Duodenal mucosa (tissue), 2 donors: ENCODE measurements around the gene PLPP2.

Experiments used
- H3K27ac ChIP-seq: one replicate; pipeline ENCODE4 v1.7.0; 2013; ENCODE audit warnings: low read depth, low read length
- H3K27me3 ChIP-seq, 2 donors: one replicate each; pipeline ENCODE4 v1.7.0; 2013; ENCODE audit warnings: low read length in 2 of 2, control low read depth in 1 of 2; ENCODE audit not compliant: insufficient read depth in 2 of 2, control insufficient read depth in 1 of 2
- H3K36me3 ChIP-seq, 2 donors: one replicate each; pipeline ENCODE4 v1.7.0; 2013; ENCODE audit warnings: low read length in 2 of 2, control low read depth in 1 of 2; ENCODE audit not compliant: insufficient read depth in 2 of 2, control insufficient read depth in 1 of 2
- H3K4me1 ChIP-seq, 2 donors: one replicate each; pipeline ENCODE4 v1.7.0; 2013; ENCODE audit warnings: low read length in 2 of 2, control low read depth in 1 of 2; ENCODE audit not compliant: insufficient read depth in 2 of 2, control insufficient read depth in 1 of 2
- H3K4me3 ChIP-seq, 2 donors: one replicate each; pipeline ENCODE4 v1.7.0; 2013; ENCODE audit warnings: low read length in 2 of 2, low read depth in 1 of 2
- H3K9ac ChIP-seq, 2 donors: one replicate each; pipeline ENCODE4 v1.7.0; 2013; ENCODE audit warnings: low read length in 2 of 2, low read depth in 1 of 2
- H3K9me3 ChIP-seq, 2 donors: one replicate each; pipeline ENCODE4 v1.7.0; 2013; ENCODE audit warnings: low read length in 2 of 2, control low read depth in 1 of 2; ENCODE audit not compliant: control insufficient read depth in 1 of 2

The PLPP2 gene

DNA sequence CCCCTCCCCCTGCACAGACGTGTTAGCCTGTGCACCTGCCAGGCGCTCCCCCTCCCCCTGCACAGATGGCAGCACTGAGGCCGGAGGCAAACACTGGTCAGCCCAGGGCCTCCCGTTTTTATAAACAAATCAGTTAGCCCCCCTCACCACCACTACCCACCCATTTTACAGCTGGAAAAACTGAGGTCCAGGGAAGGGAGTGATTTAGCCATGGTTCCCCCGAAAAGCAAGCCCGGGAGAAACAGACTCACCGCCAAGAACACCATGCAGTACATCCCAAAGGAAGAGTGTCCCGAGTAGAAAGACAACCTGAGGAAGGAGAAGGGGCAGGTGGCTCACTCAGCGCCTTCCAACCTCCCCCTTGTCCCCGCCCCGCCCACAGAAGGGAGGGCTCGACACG is 8.7 kb downstream of the PLPP2 start:
- Histone ChIP-seq H3K9me3 (no peaks in the 10 kb centered on the region), H3K9ac (no peak overlapping the region), H3K27ac (no peak overlapping the region), H3K36me3 (peaks cover 0 to 25% of the 10 kb centered on the region in 2 donors), H3K27me3 (peaks cover 0 to 3% of the 10 kb centered on the region in 2 donors), H3K4me3 (no peak overlapping the region), H3K4me1 (peaks cover 4 to 5% of the 10 kb centered on the region in 2 donors)

DNA sequence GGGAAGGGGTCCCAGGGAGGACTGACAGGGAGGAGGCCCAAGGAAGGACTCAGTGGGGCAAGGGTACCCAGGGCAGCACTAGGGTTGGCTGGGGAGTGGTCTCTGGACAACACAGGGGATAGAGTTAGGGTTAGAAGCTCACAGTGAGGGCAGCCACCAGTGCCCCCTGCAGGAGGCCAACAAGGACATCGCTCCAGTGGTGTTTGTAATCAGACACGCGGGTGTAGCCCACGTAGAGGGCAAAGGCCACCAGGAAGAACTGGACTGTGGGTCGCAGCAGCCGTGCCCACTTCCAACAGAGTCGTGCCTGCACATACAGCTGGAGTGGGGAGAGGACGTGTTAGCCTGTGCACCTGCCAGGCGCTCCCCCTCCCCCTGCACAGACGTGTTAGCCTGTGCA is 9.2 kb downstream of the PLPP2 start:
- Histone ChIP-seq H3K4me1 (peaks cover 4 to 5% of the 10 kb centered on the region in 2 donors), H3K36me3 (peaks cover 0 to 25% of the 10 kb centered on the region in 2 donors), H3K9me3 (no peaks in the 10 kb centered on the region), H3K9ac (no peak overlapping the region), H3K27ac (no peak overlapping the region), H3K4me3 (no peak overlapping the region), H3K27me3 (peaks cover 0 to 4% of the 10 kb centered on the region in 2 donors)

- Histone ChIP-seq H3K9me3 (no peaks in the 10 kb centered on the region), H3K4me3 (no peak overlapping the region), H3K9ac (no peak overlapping the region), H3K27ac (no peak overlapping the region), H3K27me3 (peaks cover 0 to 4% of the 10 kb centered on the region in 2 donors), H3K36me3 (peaks cover 0 to 25% of the 10 kb centered on the region in 2 donors), H3K4me1 (peaks cover 4 to 5% of the 10 kb centered on the region in 2 donors)
These were observed 9.9 kb downstream of the PLPP2 start for GRCh38 chr19:281156-281853.

DNA sequence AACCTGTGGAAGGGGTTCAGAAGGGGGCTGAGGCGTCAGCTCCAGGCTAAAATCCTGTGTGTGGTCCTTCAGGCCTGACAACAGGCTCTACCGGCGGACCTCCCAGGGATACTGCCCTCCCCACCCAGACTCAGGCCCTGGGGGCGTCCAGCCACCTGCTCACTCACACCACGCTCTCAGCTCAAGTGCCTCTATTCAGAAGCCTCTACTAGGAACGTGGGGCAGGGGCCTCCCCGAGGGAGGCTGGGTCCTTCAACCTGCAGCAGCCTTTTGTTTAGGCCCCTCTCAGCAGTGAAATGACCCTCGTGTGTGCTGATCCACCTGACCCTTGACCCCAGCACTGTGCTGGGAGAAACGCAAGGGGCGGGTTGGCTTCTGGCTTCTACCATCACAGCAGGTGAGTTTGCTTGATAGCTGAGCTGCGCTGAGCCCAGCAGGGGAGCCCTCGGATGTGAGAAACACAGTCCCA is 10.6 kb downstream of the PLPP2 start:
- Histone ChIP-seq H3K4me3 (no peak overlapping the region), H3K4me1 (peaks cover 4 to 5% of the 10 kb centered on the region in 2 donors), H3K9ac (no peak overlapping the region), H3K9me3 (no peaks in the 10 kb centered on the region), H3K36me3 (peaks cover 0 to 25% of the 10 kb centered on the region in 2 donors), H3K27ac (no peak overlapping the region), H3K27me3 (peaks cover 0 to 4% of the 10 kb centered on the region in 2 donors)

DNA sequence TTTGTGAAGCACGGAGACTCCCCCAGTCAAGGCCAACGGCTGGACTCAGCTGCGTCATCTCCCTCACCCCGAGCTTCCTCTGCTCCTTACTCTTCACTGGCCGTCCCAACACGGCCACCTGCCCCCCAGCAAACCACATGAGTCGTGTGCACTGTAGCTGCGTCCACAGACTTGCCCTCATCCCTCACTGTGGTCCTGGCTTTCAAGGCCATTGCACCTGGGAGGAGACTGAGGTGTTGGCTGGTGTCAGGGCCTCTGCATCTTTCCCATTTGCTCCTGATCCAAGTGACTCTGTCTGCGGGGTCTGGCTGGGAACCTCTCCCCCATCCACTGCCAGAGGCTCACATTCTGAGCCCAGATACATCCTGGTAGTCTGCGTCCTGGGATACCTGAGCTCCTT is 11.5 kb downstream of the PLPP2 start:
- no peak overlapping the region for H3K27ac ChIP-seq
- peaks cover 0 to 4% of the 10 kb centered on the region in 2 donors for H3K27me3 ChIP-seq
- H3K9me3 ChIP-seq, result no peaks in the 10 kb centered on the region
- peaks cover 0 to 25% of the 10 kb centered on the region in 2 donors for H3K36me3 ChIP-seq
- peaks cover 4 to 5% of the 10 kb centered on the region in 2 donors for H3K4me1 ChIP-seq
- H3K4me3 ChIP-seq, result no peak overlapping the region
- H3K9ac ChIP-seq, result no peak overlapping the region

GRCh38 chr19:279231-279630 is 12.0 kb downstream of the PLPP2 start:
- no peaks in the 10 kb centered on the region for H3K9me3 ChIP-seq
- H3K36me3 ChIP-seq, result peaks cover 0 to 25% of the 10 kb centered on the region in 2 donors
- peaks cover 4 to 5% of the 10 kb centered on the region in 2 donors for H3K4me1 ChIP-seq
- H3K4me3 ChIP-seq, result no peak overlapping the region
- H3K9ac ChIP-seq, result no peak overlapping the region
- H3K27ac ChIP-seq, result no peak overlapping the region
- H3K27me3 ChIP-seq, result peaks cover 0 to 4% of the 10 kb centered on the region in 2 donors

DNA sequence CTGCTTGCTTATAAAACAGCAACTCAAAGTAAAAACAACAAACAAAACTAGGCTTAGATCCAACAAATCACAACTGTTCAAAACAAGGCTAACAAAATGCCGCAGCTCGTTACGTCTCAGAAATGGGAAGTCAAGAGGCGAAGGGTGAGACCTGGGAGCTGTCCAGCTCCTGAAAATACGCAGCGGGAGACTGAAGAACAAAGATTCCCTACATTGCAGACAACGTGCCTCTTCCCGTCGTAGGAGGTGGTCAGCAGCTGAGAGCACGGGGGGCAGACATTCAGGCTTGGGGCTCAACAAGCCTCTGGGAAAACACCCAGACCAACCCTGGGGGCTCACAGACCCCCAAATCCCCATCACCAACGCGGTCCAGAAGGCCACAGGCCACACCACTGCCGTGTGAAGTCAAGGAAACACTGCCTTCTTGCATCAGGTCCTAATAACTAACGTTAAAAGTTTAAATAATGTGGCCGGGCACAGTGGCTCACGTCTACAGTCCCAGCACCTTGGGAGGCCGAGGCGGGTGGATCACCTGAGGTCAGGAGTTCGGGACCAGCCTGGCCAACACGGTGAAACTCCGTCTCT is 13.5 kb downstream of the PLPP2 start:
- H3K4me1 ChIP-seq, result peaks cover 3 to 4% of the 10 kb centered on the region in 2 donors
- no peak overlapping the region for H3K9ac ChIP-seq
- no peak overlapping the region for H3K27ac ChIP-seq
- H3K9me3 ChIP-seq, result no peaks in the 10 kb centered on the region
- peaks cover 0 to 4% of the 10 kb centered on the region in 2 donors for H3K27me3 ChIP-seq
- H3K36me3 ChIP-seq, result peaks cover 0 to 19% of the 10 kb centered on the region in 2 donors
- no peak overlapping the region for H3K4me3 ChIP-seq

- Histone ChIP-seq H3K27me3 (peaks cover 0 to 4% of the 10 kb centered on the region in 2 donors), H3K4me3 (no peak overlapping the region), H3K27ac (no peak overlapping the region), H3K36me3 (peaks cover 0 to 19% of the 10 kb centered on the region in 2 donors), H3K9ac (no peak overlapping the region), H3K4me1 (no peaks in the 10 kb centered on the region), H3K9me3 (no peaks in the 10 kb centered on the region)
These were observed 14.1 kb downstream of the PLPP2 start for GRCh38 chr19:277131-277530.

DNA sequence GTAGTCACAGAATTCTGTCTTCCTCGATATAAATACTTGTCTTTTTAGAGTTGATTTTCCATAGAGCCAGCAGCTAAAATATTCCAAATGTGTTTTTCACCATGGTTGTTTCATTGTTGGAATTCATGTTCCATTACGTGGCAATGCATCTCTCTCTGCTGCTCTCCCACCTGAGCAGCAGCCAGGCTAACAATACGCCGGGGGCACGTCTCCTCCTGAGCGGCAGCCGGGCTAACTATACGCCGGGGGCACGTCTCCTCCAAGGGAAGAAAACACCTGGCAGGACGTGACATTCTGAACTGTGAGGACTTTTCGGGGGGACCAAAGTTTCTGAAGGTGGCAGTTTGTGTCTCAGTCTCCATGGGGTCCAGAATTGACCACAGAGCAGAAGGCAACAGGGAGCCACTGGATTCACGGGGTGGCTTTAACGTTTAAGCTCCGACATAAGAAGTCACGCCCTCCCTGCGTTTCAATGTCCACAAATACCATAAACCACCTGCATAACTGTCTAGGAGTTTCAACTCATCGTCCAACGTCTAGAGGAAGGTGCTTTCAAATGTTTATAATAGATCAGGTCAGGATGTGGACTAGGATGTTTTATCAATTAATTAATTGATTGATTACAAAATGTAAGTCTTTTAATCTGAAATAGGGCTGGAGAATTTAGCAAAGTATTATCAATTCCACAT is 15.1 kb downstream of the PLPP2 start:
- Histone ChIP-seq H3K27me3 (peaks cover 0 to 4% of the 10 kb centered on the region in 2 donors), H3K27ac (no peak overlapping the region), H3K36me3 (peaks cover 0 to 15% of the 10 kb centered on the region in 2 donors), H3K9me3 (no peaks in the 10 kb centered on the region), H3K9ac (no peak overlapping the region), H3K4me3 (no peak overlapping the region), H3K4me1 (no peaks in the 10 kb centered on the region)

DNA sequence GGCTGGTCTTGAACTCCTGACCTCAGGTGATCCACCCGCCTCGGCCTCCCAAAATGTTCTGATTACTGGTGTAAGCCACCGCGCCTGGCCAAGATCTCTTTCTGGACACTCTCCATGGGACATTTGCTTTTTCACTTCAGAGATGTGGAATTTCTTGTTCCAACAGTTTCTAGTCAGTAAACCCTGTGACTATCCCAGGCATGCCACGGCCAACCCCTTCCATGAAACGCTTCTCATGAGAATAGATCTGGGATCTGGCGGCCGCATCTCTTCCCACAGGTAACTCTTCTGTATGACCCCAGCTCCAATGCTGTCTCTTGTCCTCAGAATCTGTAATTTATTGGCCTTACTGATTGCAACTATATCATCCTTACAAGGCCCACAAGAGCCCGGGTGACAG is 16.2 kb downstream of the PLPP2 start:
- Histone ChIP-seq H3K27me3 (peaks cover 0 to 4% of the 10 kb centered on the region in 2 donors), H3K27ac (no peak overlapping the region)

More for the DNA sequence above, 16.2 kb downstream of the PLPP2 start:
- H3K9me3 ChIP-seq, result no peaks in the 10 kb centered on the region
- no peaks in the 10 kb centered on the region for H3K4me1 ChIP-seq
- H3K9ac ChIP-seq, result no peak overlapping the region
- peaks cover 0 to 6% of the 10 kb centered on the region in 2 donors for H3K36me3 ChIP-seq
- H3K4me3 ChIP-seq, result no peak overlapping the region
